Cerebellar cortex (tissue), 1 donor: ENCODE measurements around the gene PDE7B.
A peak's percentile ranks its signal among the peaks of the same experiment; 100 is the strongest.

ENCODE experiments used
- DNase-seq: peaks from one replicate; pipeline ENCODE4 v3.0.0-alpha.2; 2015; ENCODE audit warnings: low spot score

The PDE7B gene

GRCh38 chr6:136033416-136033815 is 181.9 kb downstream of the PDE7B start:
- DNase-seq = no peak

GRCh38 chr6:136034422-136034821 is 182.9 kb downstream of the PDE7B start:
- DNase-seq = no peak

GRCh38 chr6:136035378-136036070 is 184.0 kb downstream of the PDE7B start:
- DNase-seq = no peak

GRCh38 chr6:136036071-136036380 is 184.5 kb downstream of the PDE7B start:
- no peak for DNase-seq

GRCh38 chr6:136036601-136037000 is 185.1 kb downstream of the PDE7B start:
- DNase-seq = no peak

- DNase-seq = no peak
Observed at GRCh38 chr6:136037242-136037875, 185.9 kb downstream of the PDE7B start.

- no peak for DNase-seq
Observed at GRCh38 chr6:136037876-136038460, 186.5 kb downstream of the PDE7B start.

GRCh38 chr6:136038531-136038930 is 187.0 kb downstream of the PDE7B start:
- DNase-seq = no peak

- no peak for DNase-seq
Observed at GRCh38 chr6:136039185-136039584, 187.7 kb downstream of the PDE7B start.

- no peak for DNase-seq
Observed at GRCh38 chr6:136050475-136050874, 199.0 kb downstream of the PDE7B start.

GRCh38 chr6:136051140-136051775 is 199.8 kb downstream of the PDE7B start:
- DNase-seq = no peak

GRCh38 chr6:136052031-136052430 is 200.5 kb downstream of the PDE7B start:
- no peak for DNase-seq

GRCh38 chr6:136058852-136059251 is 207.4 kb downstream of the PDE7B start:
- DNase-seq = no peak

GRCh38 chr6:136059308-136059707 is 207.8 kb downstream of the PDE7B start:
- peak; percentile 20 for DNase-seq

GRCh38 chr6:136060052-136060451 is 208.6 kb downstream of the PDE7B start:
- DNase-seq = no peak

GRCh38 chr6:136060759-136061158 is 209.3 kb downstream of the PDE7B start:
- DNase-seq = no peak

- no peak for DNase-seq
Observed at GRCh38 chr6:136061701-136062100, 210.2 kb downstream of the PDE7B start.

- DNase-seq = no peak
Observed at GRCh38 chr6:136063096-136063495, 211.6 kb downstream of the PDE7B start.

- no peak for DNase-seq
Observed at GRCh38 chr6:136066005-136066404, 214.5 kb downstream of the PDE7B start.

- no peak for DNase-seq
Observed at GRCh38 chr6:136067731-136068341, 216.3 kb downstream of the PDE7B start.

GRCh38 chr6:136069119-136069518 is 217.6 kb downstream of the PDE7B start:
- DNase-seq = no peak

- DNase-seq = no peak
Observed at GRCh38 chr6:136070815-136071214, 219.3 kb downstream of the PDE7B start.

- DNase-seq = no peak
Observed at GRCh38 chr6:136072691-136073090, 221.2 kb downstream of the PDE7B start.
